GDM1 (cell line): Measurements from ENCODE around the gene MTR.

ENCODE experiments used
- DNase-seq: peaks from one replicate; lab custom pipeline; 2025; lab: John Stamatoyannopoulos, UW

Gene MTR

GRCh38 chr1:236864211-236864610, 69.1 kb downstream of the MTR start:
- DNase-seq: no peak

GRCh38 chr1:236864996-236865817, 70.1 kb downstream of the MTR start:
- no peak for DNase-seq

GRCh38 chr1:236865818-236866155, 70.7 kb downstream of the MTR start:
- DNase-seq: no peak

- peak; percentile 19 for DNase-seq
Observed at GRCh38 chr1:236868625-236869467, 73.8 kb downstream of the MTR start.

- no peak for DNase-seq
Observed at GRCh38 chr1:236869911-236870310, 74.8 kb downstream of the MTR start.

- no peak for DNase-seq
Observed at GRCh38 chr1:236870721-236871120, 75.6 kb downstream of the MTR start.

GRCh38 chr1:236872075-236872666, 77.1 kb downstream of the MTR start:
- DNase-seq: no peak

GRCh38 chr1:236875975-236876374, 80.9 kb downstream of the MTR start:
- DNase-seq: no peak

GRCh38 chr1:236877661-236878060, 82.6 kb downstream of the MTR start:
- no peak for DNase-seq

- DNase-seq: no peak
Observed at GRCh38 chr1:236880209-236880608, 85.1 kb downstream of the MTR start.

- DNase-seq: no peak
Observed at GRCh38 chr1:236882678-236883077, 87.6 kb downstream of the MTR start.

GRCh38 chr1:236886199-236886598, 91.1 kb downstream of the MTR start:
- no peak for DNase-seq

- DNase-seq: no peak
Observed at GRCh38 chr1:236887081-236887480, 92.0 kb downstream of the MTR start.

- no peak for DNase-seq
Observed at GRCh38 chr1:236888126-236888525, 93.0 kb downstream of the MTR start.

GRCh38 chr1:236888903-236889302, 93.8 kb downstream of the MTR start:
- no peak for DNase-seq

- DNase-seq: no peak
Observed at GRCh38 chr1:236890152-236891056, 95.3 kb downstream of the MTR start.

GRCh38 chr1:236893626-236894545, 98.8 kb downstream of the MTR start:
- DNase-seq: no peak

- DNase-seq: no peak
Observed at GRCh38 chr1:236895665-236896387, 100.7 kb downstream of the MTR start.

- DNase-seq: no peak
Observed at GRCh38 chr1:236896716-236897115, 101.6 kb downstream of the MTR start.
